Measurements from ENCODE around the gene ZNF692.

The ZNF692 gene

DNA sequence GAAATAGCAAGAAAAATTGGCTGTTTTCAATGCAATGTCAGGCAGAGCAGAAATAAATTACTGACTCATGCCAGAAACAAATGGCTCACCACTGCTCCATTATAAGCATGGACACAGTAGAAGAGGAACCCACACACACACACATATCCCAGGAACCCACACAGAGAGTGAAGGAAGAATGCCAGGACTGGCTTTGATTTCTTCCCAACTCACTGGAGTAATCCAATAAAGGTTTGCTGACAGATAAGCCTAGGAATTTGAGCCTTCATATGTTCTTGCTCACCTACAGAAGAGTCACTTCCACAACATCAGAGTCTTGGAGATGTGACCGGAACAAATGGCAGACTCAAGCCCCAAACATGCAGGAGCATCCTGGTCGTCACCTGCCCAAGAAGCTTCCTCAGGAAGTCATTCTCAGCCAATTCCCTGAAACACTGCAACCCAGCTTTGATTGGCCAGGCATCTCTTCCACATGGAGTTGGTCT lies 35.3 kb downstream of the ZNF692 start:
- DNase-seq = no peak

DNA sequence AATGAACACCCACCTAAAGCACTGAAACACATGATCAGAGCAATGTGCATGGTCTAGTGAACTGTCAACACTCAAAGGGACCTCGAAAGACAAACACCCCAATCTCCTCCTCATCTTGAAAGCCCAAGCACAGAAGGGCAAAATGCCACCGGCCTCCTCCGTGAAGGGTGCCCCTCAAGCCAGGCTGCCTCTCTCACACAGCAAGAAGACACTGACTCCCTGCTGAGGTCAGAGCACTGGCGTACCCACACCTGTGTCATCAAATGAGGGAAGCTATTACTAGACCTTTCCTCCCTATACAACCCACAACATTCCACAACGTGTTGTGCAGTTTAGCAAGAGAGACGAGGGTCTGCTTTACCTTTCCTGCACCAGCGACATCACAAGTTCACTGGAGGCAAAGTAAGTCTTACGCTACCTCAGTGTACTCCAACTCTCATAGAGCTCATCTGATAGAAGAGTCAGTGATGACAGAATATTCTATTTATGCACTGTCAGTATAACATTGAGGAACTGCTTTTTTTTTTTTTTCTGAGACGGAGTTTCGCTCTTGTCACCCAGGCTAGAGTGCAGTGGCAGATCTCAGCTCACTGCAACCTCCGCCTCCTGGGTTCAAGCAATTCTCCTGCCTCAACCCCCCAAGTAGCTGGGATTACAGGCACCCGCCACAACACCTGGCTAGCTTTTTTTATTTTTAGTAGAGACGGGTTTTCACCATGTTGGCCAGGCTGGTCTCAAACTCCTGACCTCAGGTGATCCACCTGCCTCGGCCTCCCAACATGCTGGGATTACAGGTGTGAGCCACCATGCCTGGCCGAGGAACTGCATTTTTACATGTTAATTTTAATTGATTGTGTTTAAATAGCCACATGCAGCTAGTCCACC lies 36.5 kb downstream of the ZNF692 start:
- no peak for DNase-seq

DNA sequence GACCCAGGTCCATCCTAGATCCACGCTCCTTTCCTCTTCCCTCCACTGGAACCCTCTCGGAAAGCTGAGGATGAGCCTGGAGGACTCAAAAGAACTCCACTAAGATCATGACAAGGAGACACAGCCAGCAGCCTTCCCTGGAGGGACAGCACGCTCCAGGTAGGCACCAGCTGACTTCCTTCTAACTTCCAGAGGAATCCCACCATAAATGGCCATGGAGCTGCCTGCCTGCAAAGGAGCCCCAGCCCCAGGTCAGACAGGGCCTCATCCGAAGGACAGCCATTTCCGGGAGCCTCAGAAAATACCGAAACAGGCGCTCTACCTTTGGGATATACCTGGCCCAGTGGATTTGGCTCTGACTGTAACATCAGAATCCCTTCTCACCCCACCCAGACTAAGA lies 37.2 kb downstream of the ZNF692 start:
- no peak for DNase-seq

DNA sequence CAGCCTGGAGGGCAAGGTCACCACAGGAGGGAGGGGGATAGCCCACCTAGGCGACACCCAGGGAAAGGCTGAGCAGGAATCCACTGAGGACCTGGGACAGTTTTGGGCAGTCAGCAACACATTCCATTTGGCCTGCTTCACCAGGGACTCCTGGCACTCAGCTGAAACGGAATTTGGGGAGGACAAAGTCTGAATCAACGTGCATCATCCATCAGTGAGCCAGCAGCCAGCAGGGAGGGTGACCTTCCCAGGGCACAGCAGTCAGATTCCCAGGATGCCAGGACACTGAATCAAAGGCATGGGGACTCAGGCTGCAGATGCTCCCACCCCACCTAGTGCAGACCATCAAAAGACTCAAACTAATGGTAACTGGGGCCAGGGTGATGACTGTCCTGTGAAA lies 37.8 kb downstream of the ZNF692 start:
- DNase-seq = no peak

DNA sequence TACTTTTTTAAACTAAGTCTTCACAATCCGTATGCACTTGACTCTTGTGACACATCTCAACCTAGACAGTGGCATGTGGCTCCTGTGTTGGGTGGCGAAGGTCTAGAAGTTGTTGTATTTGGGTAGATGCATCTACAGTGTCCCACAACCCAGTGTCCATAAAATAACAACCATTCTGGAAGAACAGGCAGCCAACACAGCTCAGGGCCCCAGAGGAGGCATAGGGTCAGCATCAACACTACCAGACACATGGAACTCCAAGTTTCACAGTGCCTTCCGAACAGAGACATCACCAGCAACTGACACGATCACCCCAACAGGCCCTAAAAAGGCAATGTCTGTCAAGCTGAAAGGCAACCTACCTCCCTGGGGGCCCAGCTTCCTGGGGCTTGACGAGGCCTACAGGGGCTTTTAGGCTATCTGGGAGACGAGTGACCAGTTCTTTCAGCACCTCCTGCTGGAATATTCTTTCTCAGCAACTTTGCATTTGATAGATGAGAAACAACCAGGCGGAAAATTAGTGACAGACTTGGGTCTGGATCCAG lies 38.8 kb downstream of the ZNF692 start:
- DNase-seq = no peak

DNA sequence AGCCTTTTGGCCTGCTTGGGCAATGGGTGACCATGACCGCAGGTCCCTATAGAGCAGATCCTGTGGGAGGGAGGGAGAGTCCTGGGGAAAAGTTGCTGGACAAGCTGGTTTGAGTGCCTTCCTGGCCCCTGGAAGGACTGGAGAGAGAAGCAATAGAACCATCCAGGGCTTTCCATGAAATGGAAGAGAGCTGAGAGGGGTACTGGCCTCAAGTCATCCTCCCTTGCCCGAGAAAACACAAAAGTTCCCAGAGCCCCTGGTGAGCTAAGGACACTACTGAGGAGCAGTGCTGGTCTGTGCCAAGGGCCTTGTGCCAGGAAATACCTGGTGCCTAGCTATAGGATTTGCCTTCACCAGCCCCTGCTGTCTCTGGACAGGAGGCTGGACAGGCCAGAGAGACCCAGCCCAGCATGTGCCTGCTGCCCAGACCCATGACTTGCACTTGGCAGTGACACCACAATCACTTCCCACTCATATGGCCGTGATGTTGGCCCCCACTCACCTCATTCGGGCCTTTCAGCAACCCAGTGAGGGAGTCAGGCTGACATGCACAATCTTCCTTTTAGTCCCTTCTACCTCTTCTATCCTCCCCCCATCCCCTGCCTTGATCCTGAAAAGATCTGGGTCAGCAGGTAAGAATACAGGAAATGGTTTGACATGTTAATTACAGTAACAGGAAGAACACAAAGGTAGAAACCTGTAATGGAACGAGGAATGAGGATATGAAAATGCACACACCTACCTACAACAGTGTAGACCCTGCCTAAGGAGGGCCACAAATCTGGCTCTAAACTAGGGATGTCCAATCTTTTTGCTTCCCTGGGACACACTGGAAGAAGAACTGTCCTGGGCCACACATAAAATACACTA lies 40.1 kb downstream of the ZNF692 start:
- no peak for DNase-seq

DNA sequence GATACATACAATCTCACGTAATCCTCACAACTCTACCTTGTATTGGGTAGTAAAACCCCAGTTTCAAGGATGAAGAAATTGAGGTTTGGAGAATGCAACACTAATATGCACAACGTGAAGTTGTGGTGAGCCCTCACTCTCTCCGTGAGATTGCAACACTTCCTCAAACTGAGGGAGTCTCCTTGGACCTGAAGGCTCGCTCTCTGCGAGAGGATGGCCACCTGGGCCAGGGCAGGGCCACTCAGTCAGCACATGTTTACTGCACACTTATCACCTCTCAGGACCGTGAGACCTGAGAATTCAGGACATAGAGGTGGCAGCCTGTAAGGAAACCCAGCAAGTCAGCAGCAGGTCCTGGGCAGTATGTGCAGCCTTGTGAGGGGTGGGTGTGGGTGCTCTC lies 41.8 kb downstream of the ZNF692 start:
- peak; percentile 88 for DNase-seq

DNA sequence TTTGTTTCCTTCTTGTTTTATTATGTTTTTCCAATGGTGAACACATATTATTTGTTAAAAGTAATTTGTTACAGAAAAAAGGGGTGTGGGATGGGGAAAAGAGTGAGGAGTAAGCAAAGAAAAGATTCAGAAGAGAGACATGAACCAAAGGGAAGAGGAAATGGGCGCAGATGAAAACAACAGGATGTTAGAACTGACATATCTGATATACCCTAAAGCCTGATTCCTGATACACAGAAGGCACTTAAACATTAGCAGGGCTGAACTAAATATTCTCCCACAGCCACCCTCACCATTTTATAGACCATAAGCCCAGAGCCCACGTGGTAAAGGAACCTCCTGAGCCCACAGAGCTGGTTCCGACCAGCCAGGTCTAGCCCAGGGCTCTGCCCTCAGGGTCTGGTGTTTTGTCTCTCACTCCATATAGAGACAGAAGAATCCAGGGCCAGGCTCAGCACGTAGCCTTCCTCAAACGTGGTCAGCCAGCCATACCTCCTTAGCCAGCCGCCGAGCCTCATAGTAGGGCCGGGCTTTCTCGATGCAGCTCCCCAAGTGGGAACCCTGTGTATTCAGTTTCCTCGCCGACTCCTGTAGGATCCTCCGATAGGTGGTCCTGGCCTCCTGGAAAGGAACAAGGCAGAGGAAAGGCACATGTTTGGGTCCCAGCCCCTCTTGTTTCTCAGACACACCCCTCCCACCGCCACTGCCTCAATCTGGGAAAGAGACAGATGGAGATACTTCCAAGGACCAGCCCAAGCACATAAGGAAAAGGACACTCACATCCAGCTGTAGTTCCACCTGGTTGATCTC lies 42.6 kb downstream of the ZNF692 start:
- DNase-seq = no peak

DNA sequence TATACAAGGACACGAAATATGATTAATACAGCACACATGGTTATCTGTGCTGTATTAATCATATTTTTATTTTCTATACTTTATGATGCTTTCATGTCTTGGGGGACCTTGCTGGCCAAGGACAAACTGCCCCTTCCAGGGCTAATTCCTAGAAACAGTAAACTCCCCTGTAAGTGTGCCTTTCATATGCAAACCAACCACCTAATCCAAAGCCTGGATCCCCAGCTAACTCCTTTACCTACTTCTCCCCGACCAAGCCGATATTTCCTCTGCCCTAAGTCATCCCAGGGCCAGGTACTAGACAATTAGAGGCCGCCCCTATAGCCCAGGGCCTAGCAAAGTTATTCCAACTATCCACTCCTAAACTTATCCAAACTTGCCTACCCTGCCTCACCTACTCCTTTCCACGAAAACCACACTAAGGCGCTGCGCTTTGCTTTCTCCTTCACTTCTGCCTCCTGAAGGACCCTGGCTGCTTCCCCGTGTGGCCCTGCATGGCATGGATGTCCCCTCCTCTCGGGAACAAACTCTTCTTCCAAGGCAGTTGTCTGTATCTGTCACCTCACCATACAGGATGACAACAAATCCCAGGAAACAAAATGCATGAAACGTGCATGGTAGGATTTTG lies 43.4 kb downstream of the ZNF692 start:
- DNase-seq = no peak

DNA sequence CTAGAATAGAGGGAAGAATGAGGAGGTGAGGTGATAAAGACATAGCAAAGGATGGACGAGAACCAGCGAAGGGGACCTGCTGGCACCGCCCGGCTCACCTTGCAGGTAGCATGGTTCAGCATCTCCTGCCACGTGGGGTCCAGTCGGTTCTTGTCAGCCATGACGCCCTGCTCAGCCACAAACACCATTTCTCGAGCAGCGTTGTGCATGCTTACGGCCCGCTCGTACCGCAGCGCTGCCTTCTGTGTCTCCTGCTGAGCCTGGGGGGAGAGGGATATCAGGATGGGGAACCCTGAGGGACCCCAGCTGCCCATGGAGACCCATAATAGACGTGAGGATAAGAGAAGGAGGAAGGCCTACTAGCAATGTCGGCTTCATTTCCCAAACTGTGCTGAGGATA lies 44.5 kb downstream of the ZNF692 start:
- DNase-seq = no peak

DNA sequence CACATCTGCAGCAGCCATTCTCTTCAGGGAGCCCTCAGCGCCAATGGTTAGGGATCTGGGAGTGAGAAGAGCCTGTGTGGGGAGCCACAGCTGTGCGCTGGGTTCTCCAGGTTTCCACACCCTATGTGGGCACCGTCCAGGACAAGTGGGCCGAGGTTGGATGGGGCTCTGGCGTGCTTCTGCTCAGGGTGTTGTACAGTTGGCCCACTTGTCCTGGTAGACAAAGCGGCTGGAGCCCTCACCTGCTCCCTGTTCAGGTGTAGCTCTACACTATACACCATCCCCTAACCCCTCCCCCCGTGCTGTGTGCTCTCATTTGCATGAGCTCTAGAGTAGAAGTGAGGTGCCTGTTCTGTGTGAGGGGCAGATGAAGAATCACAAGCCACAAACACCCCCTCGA lies 45.3 kb downstream of the ZNF692 start:
- DNase-seq = no peak

DNA sequence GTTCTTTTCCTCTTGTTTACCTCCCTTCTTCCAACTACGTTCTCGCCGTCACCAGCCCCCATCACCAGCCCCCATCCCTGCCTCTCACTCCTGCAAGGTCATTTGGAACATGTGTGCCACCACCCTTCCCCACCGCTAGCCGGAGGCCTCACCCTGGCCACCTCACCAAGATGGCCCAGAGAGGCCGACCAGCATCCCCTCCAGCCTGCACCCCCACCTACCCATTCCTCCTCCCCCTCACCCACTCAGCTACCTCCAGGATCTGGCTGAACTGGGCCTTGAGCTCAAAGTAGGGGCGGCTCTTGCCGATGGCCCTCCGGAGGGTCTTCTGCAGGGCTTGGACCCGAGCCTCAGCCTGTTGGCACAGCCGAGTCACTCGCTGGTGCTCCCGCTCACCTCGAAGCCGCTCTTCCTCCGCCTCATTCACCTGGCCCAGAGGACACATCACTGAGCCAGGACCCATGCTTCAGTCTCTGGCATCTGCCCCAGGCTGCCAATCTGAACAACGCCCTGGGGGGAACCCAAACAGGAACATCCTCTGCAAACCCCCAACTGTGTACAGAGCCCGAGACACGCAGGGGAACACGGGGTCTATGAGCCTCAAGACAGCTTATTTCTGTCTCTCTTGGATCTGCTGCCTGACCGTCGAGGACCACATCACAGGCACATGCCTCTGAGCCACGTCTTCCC lies 46.0 kb downstream of the ZNF692 start:
- no peak for DNase-seq

DNA sequence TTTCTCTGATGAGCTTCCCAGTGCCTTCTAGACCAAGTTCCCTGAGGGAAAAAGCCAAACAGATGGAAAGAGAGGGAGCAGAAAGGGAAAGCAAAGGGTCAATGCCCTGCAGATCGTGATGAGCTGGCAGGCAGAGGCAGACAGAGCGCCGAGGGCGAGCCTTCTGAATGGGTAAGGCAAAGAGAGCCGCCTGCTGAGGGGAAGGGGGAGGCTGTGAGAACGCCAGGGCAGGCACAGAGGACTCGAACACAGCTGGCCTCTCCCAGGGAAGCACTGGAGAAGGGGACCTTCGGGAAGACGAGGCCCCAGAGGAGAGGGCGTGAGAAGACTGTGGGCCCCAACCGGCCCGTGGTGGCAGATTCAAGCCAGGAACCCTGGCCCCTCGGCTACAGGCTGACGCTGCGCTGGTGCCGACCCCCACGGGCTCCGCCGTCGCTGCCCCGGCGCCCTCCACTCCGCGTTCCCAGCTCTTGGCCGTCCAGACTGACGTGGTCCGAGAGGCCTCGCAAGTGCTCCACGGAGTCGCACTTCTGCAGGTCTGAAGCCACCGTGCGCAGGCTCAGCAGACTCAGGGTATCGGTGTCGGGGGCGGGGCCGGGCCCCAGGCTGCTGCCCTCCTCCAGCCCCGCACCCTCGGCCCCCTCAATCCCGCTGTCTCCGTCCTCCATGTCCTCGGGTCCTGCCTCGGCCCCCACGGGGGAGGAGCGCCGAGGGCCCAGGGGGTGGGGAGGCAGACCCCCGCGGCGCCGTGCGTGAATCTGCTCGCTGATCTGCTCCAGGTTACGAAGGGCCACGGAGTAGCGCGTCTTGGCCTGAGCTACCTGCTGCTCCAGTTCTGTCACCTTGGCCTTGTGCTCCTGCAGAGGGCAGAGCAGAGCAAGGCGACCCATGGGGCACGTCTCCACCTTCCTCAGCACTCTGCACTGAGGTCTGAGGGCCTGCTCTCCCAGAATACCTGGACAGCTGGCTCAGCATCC lies 47.1 kb downstream of the ZNF692 start:
- DNase-seq = no peak

DNA sequence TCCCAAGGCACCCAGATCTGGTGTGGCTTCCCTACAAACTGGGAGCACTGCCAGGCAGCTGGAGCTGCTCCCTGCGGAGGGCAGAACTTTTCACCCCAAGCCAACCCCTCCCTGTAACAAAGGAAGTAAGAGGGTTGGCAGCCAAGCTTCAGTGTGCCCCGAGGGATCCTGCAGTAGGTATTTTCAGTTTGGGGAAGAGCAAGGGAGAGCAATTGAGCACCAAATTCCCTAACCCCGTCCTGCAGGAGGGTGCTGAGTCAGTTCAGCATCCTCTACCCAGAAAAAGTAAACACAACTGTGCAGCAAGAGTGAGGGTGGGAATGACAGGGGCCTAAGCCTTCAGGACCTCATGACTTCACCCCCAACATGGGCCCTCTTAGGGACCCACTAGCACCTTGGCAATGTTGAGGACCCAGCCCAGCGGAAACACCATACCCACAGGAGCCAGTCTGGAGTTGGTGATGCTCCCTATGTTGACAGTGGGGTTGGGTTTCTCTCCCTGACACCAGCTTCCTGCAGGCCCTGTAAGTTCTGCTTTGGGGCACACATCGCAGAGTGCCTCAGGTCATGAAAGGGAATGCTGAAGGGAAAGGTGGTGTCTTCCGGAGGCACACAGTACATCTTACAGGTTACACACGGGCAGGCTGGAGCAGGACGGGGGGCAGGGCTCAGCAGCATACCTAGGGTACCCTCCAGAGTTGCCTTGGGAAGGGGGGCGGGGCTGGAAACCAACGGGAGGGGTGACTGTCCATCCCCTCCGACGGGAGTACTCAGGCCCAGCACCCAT lies 48.0 kb downstream of the ZNF692 start:
- DNase-seq = no peak

DNA sequence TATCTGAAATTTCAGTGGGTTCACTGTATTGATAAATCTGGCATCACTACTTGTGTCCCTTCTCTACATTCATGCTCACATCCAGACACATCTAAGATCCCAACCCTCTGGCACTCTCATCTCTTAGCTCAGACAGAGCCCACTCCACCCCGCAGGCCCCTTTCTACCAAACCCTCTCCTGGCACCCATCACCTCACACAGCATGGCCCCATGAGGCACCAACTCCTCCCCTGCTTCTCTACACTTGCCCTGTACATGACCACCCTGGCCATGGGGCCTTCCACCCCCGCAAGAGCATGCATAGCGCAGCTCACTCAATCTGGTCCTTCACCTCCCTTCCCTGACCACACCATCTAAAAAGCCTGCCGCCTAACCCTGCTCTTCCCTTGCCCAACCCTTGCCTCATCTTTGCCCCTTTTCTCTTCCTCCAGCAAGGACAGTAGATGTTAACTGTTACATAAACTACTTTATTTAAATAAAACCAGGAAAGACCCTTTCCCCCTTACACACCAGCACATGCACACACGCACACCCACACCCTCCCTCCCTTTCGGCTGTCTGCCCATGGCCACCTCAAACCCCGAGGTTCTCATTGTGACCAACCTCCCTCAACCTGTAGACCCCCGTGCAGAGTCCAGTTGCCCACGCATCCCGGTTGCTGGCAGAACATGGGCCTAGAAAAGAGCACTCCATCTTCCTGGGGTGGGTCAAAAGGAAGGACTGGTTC lies 48.7 kb downstream of the ZNF692 start:
- DNase-seq = no peak

DNA sequence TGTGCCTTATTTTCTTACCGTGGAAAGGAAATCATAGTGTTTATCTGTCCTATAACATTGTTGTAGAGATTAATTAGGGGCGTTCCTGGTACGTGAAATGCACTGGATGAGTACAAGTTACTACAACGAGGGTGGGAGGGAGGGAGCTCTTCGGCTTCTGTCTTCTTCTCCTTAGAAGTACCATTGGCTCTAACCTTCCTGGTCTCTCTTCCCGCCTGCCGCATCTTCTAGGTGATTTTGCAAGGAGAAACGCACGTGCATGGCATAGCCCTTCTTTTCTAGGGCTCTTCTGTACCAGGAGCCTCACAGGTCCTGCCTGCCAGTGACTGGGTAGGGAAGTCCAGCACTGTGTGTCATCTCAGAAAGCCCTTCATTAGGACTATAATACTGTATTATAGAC lies 50.0 kb downstream of the ZNF692 start:
- DNase-seq = no peak

DNA sequence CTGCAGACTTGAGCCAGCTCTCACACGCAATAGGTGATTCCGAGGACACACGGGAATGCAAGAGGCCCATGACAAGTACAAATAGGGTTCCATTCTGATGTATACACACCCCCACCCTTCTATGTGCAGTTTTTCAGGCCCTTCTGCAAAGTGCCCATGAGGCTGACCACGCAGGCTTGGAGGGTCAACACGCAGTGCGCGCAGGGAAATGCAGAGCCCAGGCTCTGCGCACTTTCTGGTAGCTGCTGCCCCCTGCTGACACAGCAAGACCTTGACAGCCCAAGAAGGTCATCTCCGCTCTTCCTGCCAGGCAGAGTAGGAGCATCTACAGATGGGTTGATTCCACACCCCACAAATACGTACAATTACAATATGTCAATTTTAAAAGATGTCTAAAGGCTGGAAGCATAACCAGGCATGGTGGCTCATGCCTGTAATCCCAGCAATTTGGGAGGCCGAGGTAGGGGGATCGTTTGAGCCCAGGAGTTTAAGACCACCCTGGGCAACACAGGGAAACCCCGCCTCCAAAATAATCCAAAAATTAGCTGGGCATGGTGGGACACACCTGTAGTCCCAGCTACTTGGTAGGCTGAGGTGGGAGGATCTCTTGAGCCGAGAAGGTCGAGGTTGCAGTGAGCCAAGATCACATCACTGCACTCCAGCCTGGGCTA lies 51.7 kb downstream of the ZNF692 start:
- peak; percentile 32 for DNase-seq

DNA sequence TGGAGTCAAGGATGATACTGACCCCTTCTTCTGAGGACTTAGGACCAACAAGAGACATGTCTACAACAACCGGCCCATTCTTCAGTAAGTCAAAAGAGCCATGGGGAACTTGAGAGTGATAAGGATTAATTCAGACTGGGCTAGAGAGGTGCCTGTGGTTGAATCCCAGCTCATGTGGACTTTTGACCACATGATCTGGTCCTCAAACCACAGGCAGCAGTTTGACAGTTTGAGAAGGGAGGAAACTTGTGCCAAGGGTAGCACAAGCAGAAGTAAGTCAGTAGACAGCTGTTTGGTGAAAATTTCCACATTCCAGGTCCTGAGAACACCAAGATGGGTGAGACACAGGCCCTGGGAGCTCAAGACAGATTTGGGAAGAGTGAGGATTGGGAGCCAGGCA lies 53.0 kb downstream of the ZNF692 start:
- DNase-seq = peak; percentile 94
